Measurements from ENCODE around the gene MGMT.

The MGMT gene

DNA sequence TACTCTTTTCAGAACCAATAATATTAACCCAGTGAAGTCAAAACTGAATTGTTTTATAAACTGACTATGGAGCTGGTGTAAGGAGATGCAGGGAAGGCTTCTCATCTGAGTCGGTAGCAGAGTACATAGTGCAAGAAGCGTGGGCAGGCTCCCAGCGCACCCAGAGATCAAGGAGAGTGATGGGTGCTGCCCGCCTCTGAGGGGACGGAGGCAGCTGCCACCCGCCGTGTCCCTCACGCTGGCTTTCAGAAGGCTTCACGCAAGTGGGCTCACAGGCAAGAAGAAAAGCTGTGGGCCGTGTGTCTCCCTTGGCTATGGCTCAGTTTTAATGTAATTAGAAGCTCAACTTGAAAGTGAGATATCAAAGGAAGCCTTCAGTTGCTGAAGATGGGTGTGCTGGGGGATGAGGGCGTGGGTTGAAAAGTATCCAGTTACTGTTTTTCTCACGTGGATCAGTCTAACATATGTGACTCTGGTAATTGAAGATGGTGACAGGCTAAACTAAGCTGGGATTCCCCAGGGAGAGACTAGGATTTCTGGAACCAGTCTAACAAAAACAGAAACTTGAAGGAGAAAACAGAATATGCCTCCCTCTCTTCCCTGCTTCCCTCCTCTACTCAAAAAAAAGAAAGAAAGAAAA is 159.9 kb downstream of the MGMT start:
- Histone ChIP-seq H3K27me3 (ENCODE audit: insufficient read depth, low read length, poor library complexity) (no peaks in the 10 kb centered on the region), H3K9ac (ENCODE audit: low read depth, low read length) (no peak overlapping the region), H3K4me1 (ENCODE audit: insufficient read depth, low read length) (no peaks in the 10 kb centered on the region), H4K20me1 (ENCODE audit: insufficient read depth, low read length) (peaks cover 6% of the 10 kb centered on the region), H2AFZ (ENCODE audit: low read depth, low read length) (no peak overlapping the region), H3K27ac (ENCODE audit: low read length) (no peak overlapping the region), H3K36me3 (ENCODE audit: insufficient read depth, low read length) (no peaks in the 10 kb centered on the region), H3K9me3 (ENCODE audit: insufficient read depth, low read length, severe bottlenecking) (no peaks in the 10 kb centered on the region), H3K4me3 (ENCODE audit: low read depth in 1 of 2, low read length in 2 of 2) (no peak overlapping the region), H3K79me2 (ENCODE audit: insufficient read depth, low read length) (0 out of 2 replicates have a peak, but pooled peaks cover 2% of the 10 kb centered on the region), H3K4me2 (ENCODE audit: insufficient read depth, low read length) (no peak overlapping the region)
- TF ChIP-seq, protein P1, sequence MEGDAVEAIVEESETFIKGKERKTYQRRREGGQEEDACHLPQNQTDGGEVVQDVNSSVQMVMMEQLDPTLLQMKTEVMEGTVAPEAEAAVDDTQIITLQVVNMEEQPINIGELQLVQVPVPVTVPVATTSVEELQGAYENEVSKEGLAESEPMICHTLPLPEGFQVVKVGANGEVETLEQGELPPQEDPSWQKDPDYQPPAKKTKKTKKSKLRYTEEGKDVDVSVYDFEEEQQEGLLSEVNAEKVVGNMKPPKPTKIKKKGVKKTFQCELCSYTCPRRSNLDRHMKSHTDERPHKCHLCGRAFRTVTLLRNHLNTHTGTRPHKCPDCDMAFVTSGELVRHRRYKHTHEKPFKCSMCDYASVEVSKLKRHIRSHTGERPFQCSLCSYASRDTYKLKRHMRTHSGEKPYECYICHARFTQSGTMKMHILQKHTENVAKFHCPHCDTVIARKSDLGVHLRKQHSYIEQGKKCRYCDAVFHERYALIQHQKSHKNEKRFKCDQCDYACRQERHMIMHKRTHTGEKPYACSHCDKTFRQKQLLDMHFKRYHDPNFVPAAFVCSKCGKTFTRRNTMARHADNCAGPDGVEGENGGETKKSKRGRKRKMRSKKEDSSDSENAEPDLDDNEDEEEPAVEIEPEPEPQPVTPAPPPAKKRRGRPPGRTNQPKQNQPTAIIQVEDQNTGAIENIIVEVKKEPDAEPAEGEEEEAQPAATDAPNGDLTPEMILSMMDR (IDR thresholded peaks at IDR 0.05; ENCODE audit: borderline replicate concordance, extremely low read depth, low read length, poor library complexity, severe bottlenecking): no peak
- TF ChIP-seq EZH2 (IDR thresholded peaks at IDR 0.05; ENCODE audit: borderline replicate concordance, low read depth, low read length, severe bottlenecking): no peak
- ATAC-seq (ENCODE audit: insufficient read depth, low read depth) (no peak), DNase-seq (no peak)

DNA sequence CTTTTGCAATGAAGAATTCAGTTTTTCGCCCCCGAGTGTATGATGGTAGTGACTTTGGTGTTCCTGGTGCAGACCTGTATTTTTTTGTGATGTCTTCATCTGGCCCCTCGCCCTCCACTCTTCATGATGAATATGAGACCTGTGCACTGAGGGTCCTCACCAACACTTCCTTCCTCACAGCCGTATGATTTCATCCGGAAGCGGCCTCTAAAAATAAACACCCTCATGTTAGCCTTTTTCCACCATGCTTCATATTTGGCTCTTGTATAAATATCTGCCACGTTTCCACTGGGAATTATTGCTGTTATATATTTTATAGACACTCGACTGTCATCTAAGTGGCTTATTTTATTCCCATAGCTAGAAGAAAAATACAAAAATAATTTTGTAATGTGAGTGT is 160.4 kb downstream of the MGMT start:
- Histone ChIP-seq H3K4me1 (ENCODE audit: insufficient read depth, low read length) (no peaks in the 10 kb centered on the region), H3K9ac (ENCODE audit: low read depth, low read length) (no peak overlapping the region), H3K4me3 (ENCODE audit: low read depth in 1 of 2, low read length in 2 of 2) (no peak overlapping the region), H3K36me3 (ENCODE audit: insufficient read depth, low read length) (no peaks in the 10 kb centered on the region), H3K27me3 (ENCODE audit: insufficient read depth, low read length, poor library complexity) (no peaks in the 10 kb centered on the region), H3K4me2 (ENCODE audit: insufficient read depth, low read length) (no peak overlapping the region), H3K79me2 (ENCODE audit: insufficient read depth, low read length) (0 out of 2 replicates have a peak, but pooled peaks cover 2% of the 10 kb centered on the region), H2AFZ (ENCODE audit: low read depth, low read length) (no peak overlapping the region), H3K9me3 (ENCODE audit: insufficient read depth, low read length, severe bottlenecking) (no peaks in the 10 kb centered on the region), H3K27ac (ENCODE audit: low read length) (no peak overlapping the region), H4K20me1 (ENCODE audit: insufficient read depth, low read length) (peaks cover 6% of the 10 kb centered on the region)
- DNase-seq (no peak), ATAC-seq (ENCODE audit: insufficient read depth, low read depth) (no peak)
- TF ChIP-seq, protein P1 (IDR thresholded peaks at IDR 0.05; ENCODE audit: borderline replicate concordance, extremely low read depth, low read length, poor library complexity, severe bottlenecking): no peak
- no peak for TF ChIP-seq EZH2 (IDR thresholded peaks at IDR 0.05; ENCODE audit: borderline replicate concordance, low read depth, low read length, severe bottlenecking)

DNA sequence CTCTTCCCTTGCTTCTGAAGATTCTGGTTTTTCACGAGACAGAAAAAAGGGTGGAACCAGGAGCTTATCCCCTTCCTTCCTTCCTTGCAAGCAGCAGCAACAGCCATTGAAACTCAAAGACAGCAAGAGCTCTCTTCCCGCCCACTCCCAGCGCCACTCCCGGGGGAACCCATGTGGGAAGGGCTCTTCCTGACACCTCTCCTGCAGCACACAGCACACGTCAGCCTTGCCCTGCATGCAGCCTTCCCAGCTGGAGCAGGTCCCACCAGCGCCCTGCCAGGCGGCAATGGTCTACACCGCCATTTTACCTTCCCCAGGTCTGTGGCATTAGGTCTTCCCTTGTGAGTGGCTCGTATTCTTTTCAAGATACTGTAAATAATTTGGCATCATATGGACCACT is 161.8 kb downstream of the MGMT start:
- 0 out of 2 replicates have a peak, but pooled peaks cover 3% of the 10 kb centered on the region for H3K36me3 ChIP-seq (ENCODE audit: insufficient read depth, low read length)
- TF ChIP-seq EZH2 (IDR thresholded peaks at IDR 0.05; ENCODE audit: borderline replicate concordance, low read depth, low read length, severe bottlenecking): no peak
- TF ChIP-seq, protein P1 (IDR thresholded peaks at IDR 0.05; ENCODE audit: borderline replicate concordance, extremely low read depth, low read length, poor library complexity, severe bottlenecking): no peak

More for the DNA sequence above, 161.8 kb downstream of the MGMT start:
- no peak for DNase-seq
- peaks cover 2% of the 10 kb centered on the region; the same call in 1 of the 2 replicates for H4K20me1 ChIP-seq (ENCODE audit: insufficient read depth, low read length)
- H3K27me3 ChIP-seq (ENCODE audit: insufficient read depth, low read length, poor library complexity): no peaks in the 10 kb centered on the region
- H3K27ac ChIP-seq (ENCODE audit: low read length): no peak overlapping the region
- no peak for ATAC-seq (ENCODE audit: insufficient read depth, low read depth)
- no peaks in the 10 kb centered on the region for H3K4me1 ChIP-seq (ENCODE audit: insufficient read depth, low read length)
- H3K9me3 ChIP-seq (ENCODE audit: insufficient read depth, low read length, severe bottlenecking): peaks cover 6% of the 10 kb centered on the region
- no peak overlapping the region for H3K9ac ChIP-seq (ENCODE audit: low read depth, low read length)
- H3K4me2 ChIP-seq (ENCODE audit: insufficient read depth, low read length): no peak overlapping the region
- peaks cover 2% of the 10 kb centered on the region; the same call in 1 of the 2 replicates for H3K79me2 ChIP-seq (ENCODE audit: insufficient read depth, low read length)
- no peak overlapping the region for H2AFZ ChIP-seq (ENCODE audit: low read depth, low read length)
- no peak overlapping the region for H3K4me3 ChIP-seq (ENCODE audit: low read depth in 1 of 2, low read length in 2 of 2)
